Effector CD8-positive, alpha-beta T cell (primary cell): ENCODE results near the gene DOCK1.
"Not testable (repeated sequence)": the region's sequence is repeated elsewhere in the genome, so short reads cannot be mapped to it uniquely, and the experiment has no call there.

Experiments used
- DNase-seq: peaks from one replicate; lab custom pipeline; 2025; lab: John Stamatoyannopoulos, UW
- total RNA-seq, 4 experiments: gene quantifications; one replicate each; lab custom pipeline; 2026; lab: John Stamatoyannopoulos, UW

DOCK1 gene
- 0 to 1.3 (median 0.37) reads per million in 4 experiments for total RNA-seq

DNA sequence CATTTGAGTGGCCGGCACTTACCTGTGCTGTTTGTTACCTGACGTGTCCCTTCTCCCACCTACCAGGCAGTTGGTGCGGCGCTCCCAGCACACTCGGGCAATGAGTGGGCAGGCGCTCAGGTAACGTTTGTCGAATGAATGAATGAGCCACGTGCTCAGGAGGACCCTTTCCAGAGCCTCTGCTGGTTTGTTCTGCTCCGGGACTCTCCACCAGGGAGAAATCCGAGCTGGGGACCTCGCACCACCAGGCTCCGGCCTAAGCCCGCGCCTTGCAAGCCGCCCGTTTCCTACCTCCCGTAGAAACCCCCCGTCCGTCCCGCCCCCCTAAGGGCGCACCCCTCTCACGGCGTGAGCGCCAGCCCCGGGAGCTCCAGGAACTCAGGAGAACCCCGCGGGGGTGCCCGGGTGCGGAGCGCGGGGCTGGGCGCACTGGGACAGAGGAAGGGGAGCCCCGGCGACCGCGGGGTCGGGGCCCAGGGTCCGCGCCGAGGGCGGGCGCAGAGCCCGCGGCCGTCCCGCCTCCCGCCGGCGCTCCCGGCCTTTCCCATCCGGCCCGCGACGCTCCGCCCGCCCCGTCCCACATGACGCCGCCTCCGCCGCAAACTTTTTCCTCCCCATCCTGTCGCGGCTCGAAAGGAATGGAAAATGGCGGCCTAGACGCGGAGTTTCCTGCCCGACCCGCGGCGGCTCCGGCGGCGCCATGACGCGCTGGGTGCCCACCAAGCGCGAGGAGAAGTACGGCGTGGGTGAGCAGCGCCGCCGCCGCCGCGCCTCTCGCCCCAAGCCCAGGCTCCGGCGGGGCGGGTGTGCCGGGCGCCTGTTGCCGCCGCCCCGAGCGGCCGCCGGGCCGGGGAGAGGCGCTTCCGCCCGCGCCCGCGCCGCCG, at the start of gene DOCK1:
DOCK1 (plus strand) TSS at position 611 of the 884 bp plus-strand sequence; CDS start at position 701, 90 bp downstream.
- DNase-seq = no peak

GRCh38 chr10:126857178-126857806, 47.9 kb upstream of the DOCK1 start:
- no peak for DNase-seq

- DNase-seq = no peak
Measured at GRCh38 chr10:126867567-126868365, 37.5 kb upstream of the DOCK1 start.

DNA sequence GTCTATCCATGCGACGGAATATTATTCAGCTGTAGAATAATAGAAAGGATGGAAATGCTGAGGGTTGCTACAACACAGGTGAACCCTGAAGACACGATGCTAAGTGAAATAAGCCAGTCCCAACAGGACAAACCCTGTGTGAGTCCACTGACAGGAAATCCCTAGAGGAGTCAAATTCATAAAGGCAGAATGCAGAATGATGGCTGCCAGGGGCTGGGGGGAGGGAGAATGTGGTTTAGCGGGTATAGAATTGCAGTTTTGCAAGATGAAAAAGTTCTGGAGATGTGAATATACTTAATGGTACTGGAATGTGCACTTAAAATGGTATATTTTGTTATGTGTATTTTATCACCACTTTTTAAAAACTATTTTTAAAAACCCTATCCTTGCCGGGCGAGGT, 36.9 kb upstream of the DOCK1 start:
- DNase-seq = no peak

- DNase-seq = no peak
Measured at GRCh38 chr10:126872135-126872534, 33.1 kb upstream of the DOCK1 start.

GRCh38 chr10:126872768-126873167, 32.5 kb upstream of the DOCK1 start:
- no peak for DNase-seq

GRCh38 chr10:126876456-126876855, 28.8 kb upstream of the DOCK1 start:
- no peak for DNase-seq

DNA sequence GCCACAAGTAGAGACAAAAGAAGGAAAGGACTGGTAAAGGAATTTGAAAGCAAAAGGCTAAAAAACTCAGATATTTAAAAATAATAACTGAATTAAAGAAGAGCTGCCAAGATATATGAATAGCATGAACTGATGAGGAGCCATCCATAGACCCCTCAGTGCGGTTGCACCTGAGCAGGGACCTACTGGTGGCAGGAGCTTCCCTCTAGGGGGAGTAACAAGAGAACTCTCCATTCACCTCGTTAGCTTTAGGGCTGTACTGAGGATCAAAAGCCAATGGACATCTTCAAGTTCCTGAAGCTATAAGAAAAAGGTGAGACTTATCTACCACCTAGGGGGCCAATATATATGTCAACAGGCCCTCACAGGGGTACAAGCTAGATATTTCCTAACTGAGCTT, 27.8 kb upstream of the DOCK1 start:
- DNase-seq = no peak

DNA sequence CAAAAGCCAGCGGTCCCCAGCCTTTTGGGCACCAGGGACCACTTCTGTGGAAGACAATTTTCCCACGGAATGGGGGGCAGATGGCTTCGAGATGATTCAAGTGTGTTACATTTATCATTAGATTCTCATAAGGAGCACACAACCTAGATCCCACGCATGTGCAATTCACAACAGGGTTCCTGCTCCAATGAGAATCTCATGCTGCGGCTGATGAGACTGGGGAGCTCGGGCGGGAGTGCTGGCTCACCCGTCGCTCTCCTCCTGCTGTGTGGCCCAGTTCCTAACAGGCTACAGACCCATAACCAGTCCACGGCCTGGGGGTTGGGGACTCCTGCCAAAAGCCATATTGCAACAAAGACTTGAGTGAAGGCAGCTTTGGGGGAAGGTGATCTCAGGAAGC, 26.6 kb upstream of the DOCK1 start:
- DNase-seq = no peak

DNA sequence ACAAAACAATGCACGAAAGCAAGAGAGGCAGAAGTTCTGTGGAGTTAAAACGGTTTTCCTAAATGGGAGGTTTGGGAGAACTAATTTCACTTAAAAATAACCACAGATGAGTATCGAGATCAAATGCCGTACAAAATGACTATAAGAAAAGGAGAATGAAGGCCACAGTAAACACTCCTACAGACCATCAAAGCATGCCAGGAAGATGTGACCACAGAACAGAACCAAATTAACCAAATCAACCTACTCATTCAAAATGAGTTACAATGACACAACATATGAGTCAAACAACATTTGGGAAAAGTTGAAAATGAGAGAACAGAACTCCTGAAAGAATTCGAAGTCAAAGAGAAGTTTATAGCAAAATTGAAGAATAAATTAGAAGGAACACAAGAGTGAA, 24.3 kb upstream of the DOCK1 start:
- no peak for DNase-seq

DNA sequence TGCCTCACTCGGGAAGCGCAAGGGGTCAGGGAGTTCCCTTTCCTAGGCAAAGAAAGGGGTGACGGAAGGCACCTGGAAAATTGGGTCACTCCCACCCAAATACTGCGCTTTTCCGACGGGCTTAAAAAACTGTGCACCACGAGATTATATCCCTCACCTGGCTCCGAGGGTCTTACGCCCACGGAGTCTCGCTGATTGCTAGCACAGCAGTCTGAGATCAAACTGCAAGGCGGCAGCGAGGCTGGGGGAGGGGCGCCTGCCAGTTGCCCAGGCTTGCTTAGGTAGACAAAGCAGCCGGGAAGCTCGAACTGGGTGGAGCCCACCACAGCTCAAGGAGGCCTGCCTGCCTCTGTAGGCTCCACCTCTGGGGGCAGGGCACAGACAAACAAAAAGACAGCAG, 23.2 kb upstream of the DOCK1 start:
- not testable (repeated sequence) for DNase-seq

DNA sequence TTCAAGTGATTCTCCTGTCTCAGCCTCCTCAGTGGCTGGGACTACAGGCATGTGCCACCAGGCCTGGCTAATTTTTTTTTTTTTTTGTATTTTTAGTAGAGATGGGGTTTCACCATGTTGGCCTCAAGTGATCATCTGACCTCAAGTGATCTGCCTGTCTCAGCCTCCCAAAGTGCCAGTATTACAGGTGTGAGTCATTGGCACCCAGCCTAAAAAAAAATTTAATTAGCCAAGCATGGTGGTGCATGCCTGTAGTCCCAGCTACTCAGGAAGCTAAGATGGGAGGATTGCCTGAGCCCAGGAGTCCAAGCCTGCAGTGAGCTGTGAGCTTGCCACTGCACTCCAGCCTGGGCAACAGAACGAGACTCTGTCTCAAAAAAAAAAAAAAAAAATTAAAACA, 16.8 kb upstream of the DOCK1 start:
- DNase-seq = not testable (repeated sequence)

DNA sequence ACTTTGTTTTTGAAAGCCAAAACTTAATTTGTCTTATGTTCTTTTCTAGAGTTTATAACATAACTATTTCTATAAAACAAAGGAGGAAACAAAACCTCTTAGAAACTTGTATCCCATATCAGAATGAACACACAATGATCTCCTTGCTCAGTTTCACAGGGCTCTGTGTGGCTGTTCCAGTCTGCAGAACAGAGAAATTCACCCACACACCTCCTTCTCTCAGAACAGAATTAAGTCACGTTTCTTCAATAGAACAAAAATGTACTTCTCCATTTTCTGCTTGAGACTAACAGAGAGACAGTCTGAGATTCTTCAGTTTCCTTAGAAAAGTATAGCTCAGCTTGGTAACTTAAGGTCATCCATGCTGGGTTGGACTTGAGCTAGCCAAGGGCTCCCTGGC, 15.8 kb upstream of the DOCK1 start:
- DNase-seq = no peak

GRCh38 chr10:126890797-126891196, 14.4 kb upstream of the DOCK1 start:
- not testable (repeated sequence) for DNase-seq

DNA sequence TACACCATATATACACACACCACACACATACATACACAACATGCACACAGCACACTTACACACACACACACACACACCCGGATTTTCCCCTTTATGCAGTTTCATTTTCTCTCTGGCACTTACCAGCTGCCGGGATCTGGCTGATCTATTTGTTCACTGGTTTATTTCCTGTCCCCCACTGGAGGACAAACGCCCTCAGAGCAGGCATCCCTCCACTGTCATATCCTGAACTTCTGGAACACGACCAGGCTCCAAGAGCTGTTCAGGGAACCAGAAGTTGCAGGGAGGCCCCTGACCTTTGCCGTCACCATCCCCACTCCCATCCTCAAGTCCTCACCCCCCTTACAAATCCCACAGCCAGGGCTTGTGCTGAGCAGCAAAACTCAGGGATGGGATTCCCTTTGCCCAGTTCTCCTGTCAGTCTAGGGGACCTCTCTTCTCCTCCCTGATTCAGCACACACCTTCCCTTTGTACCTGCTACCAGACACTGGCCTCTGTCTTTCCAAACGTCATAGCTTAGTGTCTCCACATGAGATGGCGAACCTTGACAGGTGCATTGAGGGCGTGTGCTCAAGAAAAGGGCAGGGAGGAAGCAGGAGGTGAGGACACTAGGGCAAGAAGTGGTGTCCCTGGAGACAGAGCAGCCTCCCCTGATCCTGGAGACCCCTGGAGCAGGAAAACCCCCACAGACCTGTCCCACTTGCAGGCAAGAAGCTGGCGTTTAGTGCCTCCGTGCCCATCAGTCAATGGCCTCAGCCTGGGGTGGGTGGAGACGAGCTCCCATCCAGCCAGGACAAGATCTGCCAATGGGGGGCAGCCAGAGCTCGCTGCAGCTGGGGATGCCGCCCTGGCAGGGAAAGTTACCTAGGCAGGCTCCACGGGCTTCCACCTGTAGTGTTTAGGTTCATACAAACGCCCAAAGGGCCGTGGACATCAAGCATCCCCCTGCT, 12.7 kb upstream of the DOCK1 start:
- no peak for DNase-seq

GRCh38 chr10:126893206-126893605, 12.0 kb upstream of the DOCK1 start:
- no peak for DNase-seq

- no peak for DNase-seq
Measured at GRCh38 chr10:126893841-126894240, 11.4 kb upstream of the DOCK1 start.

- DNase-seq = no peak
Measured at GRCh38 chr10:126895214-126895781, 9.9 kb upstream of the DOCK1 start.

GRCh38 chr10:126898460-126898859, 6.8 kb upstream of the DOCK1 start:
- DNase-seq = no peak

- not testable (repeated sequence) for DNase-seq
Measured at GRCh38 chr10:126899529-126899928, 5.7 kb upstream of the DOCK1 start.

DNA sequence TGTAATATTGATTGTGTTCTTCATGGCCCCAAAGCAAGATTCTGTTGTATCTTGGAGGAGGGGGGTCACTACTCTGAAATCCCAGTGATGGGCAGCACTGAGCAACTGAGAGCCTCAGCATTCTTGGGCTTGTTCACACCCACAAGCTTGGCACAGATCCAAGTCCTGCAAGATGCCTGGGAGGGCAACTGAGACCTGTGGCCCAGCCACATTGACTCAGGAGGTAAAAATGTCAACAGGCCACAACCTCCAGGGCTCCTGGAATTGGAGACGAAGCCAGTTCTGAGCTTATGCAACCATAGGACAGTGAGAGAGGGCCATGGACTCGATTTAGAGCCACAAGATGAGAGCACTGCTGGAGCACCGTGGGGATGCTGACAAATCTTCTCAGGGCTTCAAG, 3.1 kb upstream of the DOCK1 start:
- no peak for DNase-seq
